T-helper 2 cell (primary cell): ENCODE results near the gene KCNC1.

ENCODE experiments used
- DNase-seq, 5 experiments: peaks; one replicate each; pipeline versions ENCODE4 v3.0.0 to v3.0.0-alpha.2; 2012 to 2022

The KCNC1 gene

DNA sequence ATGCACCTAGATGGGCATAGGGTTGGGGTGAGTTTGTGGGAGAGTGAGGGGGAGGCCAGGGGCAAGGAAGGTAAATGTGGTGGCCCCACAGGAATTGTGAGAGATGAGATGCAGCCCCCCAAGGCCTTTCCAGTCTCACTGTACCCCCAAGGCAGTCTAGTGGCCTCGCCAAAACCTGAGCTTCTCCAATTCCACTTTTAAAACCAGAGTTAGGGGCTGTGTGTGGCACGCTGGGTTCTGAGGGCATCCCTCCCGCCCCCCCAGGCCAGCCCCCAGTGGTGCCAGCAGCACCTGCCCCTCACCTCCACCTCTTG lies 40.4 kb downstream of the KCNC1 start:
- DNase-seq = no peak

- no peak for DNase-seq
Measured at GRCh38 chr11:17775507-17776211, 41.1 kb downstream of the KCNC1 start.

DNA sequence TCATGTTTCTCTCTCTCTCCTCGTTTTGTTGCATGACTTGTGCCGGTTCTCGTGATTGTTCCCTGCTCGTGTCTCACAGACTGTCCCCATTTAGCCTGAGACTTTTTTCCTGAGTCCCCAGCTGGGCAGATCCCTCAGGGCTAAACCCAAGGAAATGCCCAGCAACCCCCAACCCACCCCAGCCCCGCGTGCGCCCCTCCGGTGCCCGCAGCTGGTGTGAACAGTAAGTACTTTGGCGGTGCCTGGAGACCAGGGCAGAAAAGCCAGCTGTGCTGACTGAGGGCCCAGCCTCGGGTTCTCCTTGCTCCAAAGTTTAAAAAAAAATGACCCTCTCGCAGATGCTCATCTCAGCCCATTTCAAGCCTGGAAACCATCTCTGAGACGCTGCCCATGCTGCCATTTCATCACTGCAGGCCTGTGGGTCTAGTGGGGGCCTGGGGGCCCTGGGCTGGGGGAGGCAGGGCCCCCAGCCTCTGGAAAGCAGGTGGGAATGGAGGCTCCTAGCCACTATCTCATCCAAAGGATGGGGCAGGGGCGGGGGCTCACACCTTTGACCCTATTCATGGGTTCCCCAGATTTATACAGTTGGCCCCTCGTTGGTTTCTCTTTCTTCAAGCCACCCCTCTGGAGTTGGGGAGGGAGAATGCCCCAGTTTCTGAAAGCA lies 41.8 kb downstream of the KCNC1 start:
- no peak for DNase-seq

DNA sequence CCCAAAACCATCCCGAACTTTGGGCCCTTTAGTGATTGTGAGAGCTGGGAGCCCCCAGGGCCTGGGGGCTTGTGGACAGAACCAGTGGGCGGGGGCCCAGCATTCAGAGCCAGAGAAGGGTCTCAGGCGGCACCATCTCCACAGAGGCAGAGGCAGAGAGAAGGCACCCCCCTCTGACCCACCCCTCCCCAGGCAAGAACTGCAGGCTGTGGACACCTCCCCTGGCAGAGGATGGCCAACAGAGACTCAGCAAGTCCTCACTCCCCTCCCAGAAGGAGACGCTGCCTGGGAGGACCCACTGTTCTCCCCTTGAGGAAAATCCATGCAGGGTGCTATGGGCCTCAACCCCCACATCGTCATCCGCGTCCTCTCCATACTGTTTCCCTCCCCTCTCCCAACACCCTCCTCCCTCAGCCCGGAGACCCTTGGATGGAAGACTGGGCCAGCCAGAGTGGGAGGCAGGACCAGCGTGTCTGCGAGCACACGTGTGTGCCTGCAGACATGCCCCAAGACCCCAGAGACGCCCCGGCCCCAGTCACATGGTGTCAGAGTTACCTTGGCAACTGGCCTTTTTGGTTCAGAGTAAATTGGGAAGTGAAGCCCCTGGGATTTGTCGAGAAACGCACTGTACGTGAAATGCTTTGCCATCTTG lies 42.6 kb downstream of the KCNC1 start:
- DNase-seq = no peak

- DNase-seq = no peak
Measured at GRCh38 chr11:17777738-17778091, 43.1 kb downstream of the KCNC1 start.

DNA sequence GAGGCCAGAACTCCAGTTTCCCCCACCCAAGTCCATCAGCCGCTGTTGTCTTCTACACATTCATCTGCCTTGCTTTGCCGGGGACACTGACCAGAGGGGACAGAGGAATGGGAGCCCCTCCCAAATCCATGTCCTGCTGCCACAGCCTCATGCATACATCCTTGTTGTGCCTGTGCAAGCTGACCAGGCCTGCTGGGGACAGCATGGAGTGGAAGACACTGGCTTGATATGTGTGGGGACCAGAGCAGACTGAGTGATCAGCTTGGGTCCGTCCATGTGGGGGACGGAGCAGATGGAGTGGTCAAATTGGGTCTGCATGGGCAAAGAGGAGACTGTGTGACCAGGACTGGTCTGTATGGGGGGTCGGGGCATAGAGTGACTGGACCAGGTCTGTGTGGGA lies 43.8 kb downstream of the KCNC1 start:
- no peak for DNase-seq

DNA sequence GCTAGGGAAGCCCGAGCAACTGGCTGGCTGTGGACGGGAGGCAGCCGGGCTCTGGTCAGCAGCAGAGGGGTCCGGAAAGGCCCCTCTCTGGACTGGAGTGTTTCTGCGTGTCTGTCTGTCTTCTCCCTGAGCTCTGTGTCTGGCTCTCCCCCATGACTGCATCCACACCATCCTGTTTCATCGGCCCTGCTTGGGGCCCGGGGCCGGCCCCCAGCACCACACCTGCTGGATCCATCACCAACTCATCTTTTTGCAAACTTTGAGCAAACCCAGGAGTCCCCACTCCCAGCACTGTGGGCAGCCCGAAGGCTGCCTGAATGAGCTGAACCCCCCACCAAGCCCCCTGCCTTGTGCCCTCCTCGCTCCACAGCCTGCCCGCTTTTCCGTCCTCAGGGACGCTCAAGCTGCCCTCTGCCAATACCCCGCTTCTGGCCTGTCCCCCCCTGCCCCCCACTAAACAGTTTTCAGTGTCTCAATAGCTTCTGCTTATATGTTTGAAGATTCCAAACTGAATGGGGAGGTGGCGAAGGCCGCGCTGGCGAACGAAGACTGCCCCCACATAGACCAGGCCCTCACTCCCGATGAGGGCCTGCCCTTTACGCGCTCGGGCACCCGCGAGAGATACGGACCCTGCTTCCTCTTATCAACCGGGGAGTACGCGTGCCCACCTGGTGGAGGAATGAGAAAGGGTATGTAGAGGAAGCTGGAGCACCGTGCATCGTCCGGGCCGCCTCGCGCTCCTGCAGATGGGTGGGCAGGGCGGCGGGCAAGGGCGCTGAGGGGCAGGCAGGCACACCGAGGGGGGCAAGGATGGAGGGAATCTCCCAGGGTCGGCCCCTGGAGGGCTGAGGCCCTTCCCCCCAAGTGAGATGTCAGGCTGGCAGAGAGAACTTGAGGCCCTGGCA lies 44.6 kb downstream of the KCNC1 start:
- no peak for DNase-seq

- no peak for DNase-seq
Measured at GRCh38 chr11:17779861-17780594, 45.4 kb downstream of the KCNC1 start.

DNA sequence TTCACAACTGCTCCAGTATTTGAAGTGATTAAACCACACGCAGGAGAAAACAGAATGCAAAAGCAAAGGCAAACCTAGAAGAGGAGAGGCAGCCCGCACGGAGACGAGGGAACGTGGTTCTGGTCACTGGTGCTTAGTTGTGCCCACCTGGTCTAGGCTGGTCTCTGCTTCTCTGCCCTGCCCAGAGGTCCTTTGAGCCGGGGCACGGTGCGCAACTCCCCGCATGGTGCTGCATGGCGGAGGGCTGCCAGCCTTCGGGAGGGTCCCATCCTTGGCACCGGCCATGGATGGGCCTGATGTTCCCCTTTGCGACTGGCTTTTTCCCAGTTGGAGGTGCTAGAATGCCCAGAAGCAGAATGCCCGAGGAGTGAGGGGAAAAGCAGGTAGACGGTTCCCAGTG lies 46.1 kb downstream of the KCNC1 start:
- DNase-seq = no peak

DNA sequence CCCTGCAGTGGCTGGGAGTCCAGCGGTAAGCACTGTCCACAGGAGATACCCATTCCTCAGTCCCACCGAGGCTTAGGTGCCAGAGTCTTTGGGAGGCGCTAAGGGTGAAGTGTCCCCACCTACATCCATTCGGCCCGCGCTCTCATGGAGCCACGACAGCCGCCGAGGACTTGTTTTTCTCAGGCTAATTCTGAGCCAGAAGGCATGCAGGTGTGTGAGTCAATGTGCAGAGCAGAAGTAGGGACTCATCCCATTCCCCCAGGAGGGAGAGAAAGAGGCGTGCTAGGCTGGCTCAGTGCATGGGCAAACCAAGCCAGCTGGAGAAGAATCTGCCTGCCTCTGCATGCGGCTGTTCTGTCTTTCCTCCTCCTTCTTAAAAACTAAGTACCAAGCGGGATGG lies 46.6 kb downstream of the KCNC1 start:
- DNase-seq = no peak

GRCh38 chr11:17781626-17782025 lies 47.0 kb downstream of the KCNC1 start:
- DNase-seq = no peak

DNA sequence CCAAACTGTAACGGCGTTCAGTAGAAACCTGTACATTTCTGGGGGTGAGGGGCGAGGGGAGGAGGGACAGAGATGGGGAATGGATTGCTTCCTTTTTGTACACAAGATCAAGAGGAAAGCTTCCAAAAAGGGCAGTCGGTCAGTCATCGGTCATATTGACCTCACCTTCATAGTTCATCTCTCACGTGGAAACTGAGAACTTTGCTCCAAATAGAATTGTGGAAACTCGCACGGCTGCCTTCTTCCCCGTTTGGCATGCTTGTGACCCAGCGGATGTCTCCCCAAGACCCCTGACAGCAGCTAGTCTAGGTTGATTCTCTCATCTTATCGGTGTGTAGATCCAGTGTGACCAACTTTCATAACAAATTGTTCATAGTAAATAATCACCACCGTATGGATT lies 47.6 kb downstream of the KCNC1 start:
- no peak for DNase-seq

- DNase-seq = no peak
Measured at GRCh38 chr11:17782603-17783337, 48.2 kb downstream of the KCNC1 start.

- no peak for DNase-seq
Measured at GRCh38 chr11:17783878-17784277, 49.3 kb downstream of the KCNC1 start.

DNA sequence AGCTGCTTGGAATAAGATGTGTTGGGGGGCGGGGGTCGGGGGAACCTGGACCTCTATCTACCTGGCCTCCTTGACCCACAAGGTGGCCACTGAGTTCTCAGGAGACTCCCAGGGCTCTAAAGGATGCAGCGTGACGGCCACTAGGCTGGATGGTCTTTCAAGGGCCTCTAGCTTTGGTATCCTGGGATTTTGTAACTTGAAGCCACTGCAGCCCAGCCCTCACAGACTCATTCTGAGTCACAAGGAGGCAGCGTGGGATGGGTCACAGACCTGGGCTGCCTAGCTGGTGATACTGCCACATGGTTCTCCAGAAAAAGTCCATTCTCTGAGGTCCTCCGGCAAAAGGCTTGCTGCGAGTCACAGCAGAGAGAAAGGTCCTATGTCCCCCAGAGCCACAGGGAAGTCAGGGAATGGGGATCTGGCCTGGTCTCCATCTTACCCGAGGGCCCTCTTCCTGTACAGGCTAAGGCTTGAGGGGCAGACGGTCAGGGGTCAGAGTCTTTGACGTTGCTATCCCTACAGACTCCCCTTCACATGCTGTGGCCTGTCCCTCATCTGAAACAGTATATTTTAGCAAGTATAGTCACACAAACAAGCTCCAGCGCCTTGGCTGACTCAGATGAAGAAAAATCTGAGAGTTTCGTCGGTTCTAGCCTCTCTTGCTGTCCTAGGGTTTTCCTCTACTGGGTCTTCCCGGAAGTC lies 52.4 kb downstream of the KCNC1 start:
- no peak for DNase-seq

DNA sequence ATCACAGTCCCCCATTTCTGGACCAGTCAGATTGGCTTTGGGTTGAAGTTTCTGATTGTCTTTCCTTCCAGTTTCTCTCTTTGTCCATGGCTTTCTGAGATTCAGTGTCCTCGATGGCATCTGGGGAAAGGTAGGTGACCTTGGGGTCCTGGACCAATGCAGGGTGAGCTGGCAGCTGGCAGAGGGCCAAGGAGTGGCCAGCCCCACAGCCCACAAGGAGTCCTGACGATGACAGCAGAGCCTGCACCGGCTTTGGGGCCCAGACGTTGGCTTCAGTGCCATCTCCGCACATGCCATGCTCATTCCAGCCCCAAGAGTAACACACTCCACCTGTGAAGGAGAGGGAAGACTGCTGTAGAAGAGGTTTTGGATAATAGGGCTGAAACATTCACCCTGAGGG lies 53.5 kb downstream of the KCNC1 start:
- DNase-seq = no peak

DNA sequence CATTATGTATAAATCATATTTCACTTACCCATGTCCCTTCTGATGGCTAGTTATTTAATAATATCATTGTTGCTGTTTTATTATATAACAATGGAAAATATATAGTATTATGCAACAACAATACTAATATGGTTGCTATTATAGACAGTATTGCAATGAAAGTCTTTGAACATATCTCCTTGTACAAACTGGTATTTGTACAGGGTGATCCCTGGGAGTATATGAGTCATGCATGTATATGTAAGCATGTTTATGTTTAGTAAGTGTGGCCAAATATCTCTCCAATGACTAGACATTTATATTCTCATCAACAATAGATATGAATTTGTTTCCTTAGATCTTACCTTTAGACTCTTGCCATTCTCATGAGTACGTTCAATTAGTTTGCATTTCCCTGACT lies 55.9 kb downstream of the KCNC1 start:
- DNase-seq = no peak

- no peak for DNase-seq
Measured at GRCh38 chr11:17791144-17791543, 56.6 kb downstream of the KCNC1 start.

DNA sequence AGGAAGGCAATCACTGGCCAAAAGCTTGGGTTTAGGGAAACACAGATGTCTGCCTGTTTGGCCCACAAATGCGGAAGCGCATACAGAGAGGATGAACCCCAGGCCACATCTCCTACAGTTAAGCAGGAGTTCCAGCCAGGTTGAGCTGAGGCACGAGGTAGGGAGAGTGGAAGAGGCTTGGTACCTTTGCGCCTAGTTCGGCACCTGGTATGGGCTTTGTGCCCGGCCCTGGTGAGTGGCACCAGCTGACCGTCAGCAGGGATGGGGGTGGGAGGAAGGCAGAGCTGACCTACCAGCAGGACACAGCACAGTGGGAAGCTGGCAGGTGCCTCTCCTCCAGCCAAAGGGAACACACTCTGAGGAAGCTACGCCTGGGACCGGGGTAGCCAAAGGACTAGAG lies 57.6 kb downstream of the KCNC1 start:
- DNase-seq = no peak

GRCh38 chr11:17793642-17794170 lies 59.1 kb downstream of the KCNC1 start:
- no peak for DNase-seq

DNA sequence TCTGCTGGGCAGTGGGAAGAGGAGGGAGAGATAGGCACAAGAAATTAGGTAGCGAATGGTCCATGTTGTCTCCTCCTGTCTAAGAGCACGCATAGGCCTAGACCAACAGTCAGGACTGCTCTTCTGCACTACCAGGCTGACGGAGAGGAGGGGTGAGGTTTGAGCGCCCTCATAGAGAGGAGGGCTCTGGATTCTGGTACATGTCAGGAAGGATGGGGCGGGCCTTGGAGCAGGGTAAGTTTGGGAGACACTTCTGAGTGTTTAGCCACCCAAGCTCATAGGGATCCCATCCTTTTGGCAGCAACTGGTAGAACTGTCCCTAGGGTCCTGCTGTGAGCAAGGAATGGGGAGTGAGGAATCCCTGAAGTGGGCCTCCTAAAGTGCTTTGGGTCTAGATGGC lies 60.4 kb downstream of the KCNC1 start:
- DNase-seq = no peak
